ENCODE measurements around the gene TMEM132A. TPM values are rescaled to one million over a fixed set of nuclear protein-coding genes. Genes with fewer than 3 reads are reported as not detected.

TMEM132A gene
- total and polyA plus RNA-seq, 9 of the 15 experiments (the other 6 are each of a cell fraction or from before 2014, with no cell fraction given) = 0.04 to 1.1 (median 0.18) TPM; not detected in 4

GRCh38 chr11:60899046-60899936 lies 25.0 kb upstream of the TMEM132A start:
- peak; percentile 90 for FAIRE-seq
- BruUV-seq (replicated peaks) = no TSS peak
- ATAC-seq = peak; percentile 93
- ChIA-PET POLR2A (interaction anchor here (0.8 to 1.0 kb wide), 3 partner anchors 14 to 72 kb away, joined by 3 to 7 read pairs (median 6); partner anchors contain the start of gene TMEM109), CTCF (ENCODE audit: low intra/inter-chr PET ratio) (interaction anchor here (0.6 to 1.9 kb wide), 4 partner anchors 61 to 124 kb away, joined by 3 to 18 read pairs (median 4); no protein-coding TSS in a partner anchor)
- WGBS (ENCODE audit: insufficient coverage, low coverage, missing lambda C conversion rate) = 55% methylated on average over 12 of the region's 12 CpGs
- Histone ChIP-seq H3K9ac (ENCODE audit: insufficient read depth in 1 of 2, low read depth in 2 of 2, low read length in 2 of 2) (0 out of 4 replicates have a peak overlapping the region, but pooled peaks of 1 of the 2 experiments have one; percentile 32), H3K9me3 (replicated peaks; ENCODE audit: control insufficient read depth, insufficient read depth, low read depth, low read length) (no peaks in the 10 kb centered on the region), H3K36me3 (ENCODE audit: control insufficient read depth, insufficient read depth, low read length) (peaks cover 100% of the 10 kb centered on the region), H3K4me2 (ENCODE audit: insufficient read depth, low read length) (no peak overlapping the region), H3K4me3 (no peak overlapping the region), H3K27ac (ENCODE audit: extremely low read depth, low read depth, low read length) (peak overlapping the region; percentile 35; the same call in 2 of the 3 replicates), H3K4me1 (replicated peaks in 1 of 2; ENCODE audit: control insufficient read depth in 2 of 2, insufficient read depth in 2 of 2, low read length in 2 of 2) (peaks cover 0 to 4% of the 10 kb centered on the region in 2 experiments; a peak in 1 of 5 replicates), H3K27me3 (ENCODE audit: control insufficient read depth in 2 of 2, insufficient read depth in 2 of 2, low read length in 2 of 2) (no peaks in the 10 kb centered on the region), H3K79me2 (ENCODE audit: control insufficient read depth, insufficient read depth, low read length) (peaks cover 22% of the 10 kb centered on the region), H4K20me1 (replicated peaks; ENCODE audit: control insufficient read depth, insufficient read depth, low read length) (peaks cover 16% of the 10 kb centered on the region), H3K9me1 (ENCODE audit: control insufficient read depth, insufficient read depth, low read length) (no peaks in the 10 kb centered on the region), H2AFZ (ENCODE audit: low read depth, low read length) (no peak overlapping the region)
- intact Hi-C loops (cut with micrococcal nuclease) (loop anchor here (1.0 kb wide), 1 partner anchor 68 kb away; no protein-coding TSS in a partner anchor), in situ Hi-C loops (cut with MboI) (loop anchor here (5.0 kb wide), 1 partner anchor 122 kb away; no protein-coding TSS in a partner anchor)
- DNase-seq (ENCODE audit: extremely low read depth in 1 of 4, low spot score in 3 of 4) = peak; percentile 53 to 74 (median 60)
- TF ChIP-seq SMC3 (conservative IDR thresholded peaks at IDR 0.05; ENCODE audit: insufficient read depth, low read depth, low read length) (peak; percentile 69), SMARCC2 (IDR thresholded peaks at IDR 0.05; ENCODE audit: low read depth) (no peak), NBN (IDR thresholded peaks at IDR 0.05; ENCODE audit: low read depth) (no peak), JUN (IDR thresholded peaks at IDR 0.05; ENCODE audit: borderline replicate concordance, low read depth, low read length) (no peak), JUN (CRISPR knock-in tag; IDR thresholded peaks at IDR 0.05; ENCODE audit: borderline replicate concordance) (no peak), E2F5 (CRISPR knock-in tag; IDR thresholded peaks at IDR 0.05) (no peak), ZNF668 (CRISPR knock-in tag; IDR thresholded peaks at IDR 0.05) (no peak), LCOR (CRISPR knock-in tag; IDR thresholded peaks at IDR 0.05) (no peak), MAFK (IDR thresholded peaks at IDR 0.05; ENCODE audit: low read length) (peak; percentile 69), ZC3H11A (IDR thresholded peaks at IDR 0.05; ENCODE audit: low read depth, low read length) (no peak), RB1 (IDR thresholded peaks at IDR 0.05; ENCODE audit: low read depth) (no peak), ZNF583 (CRISPR knock-in tag; IDR thresholded peaks at IDR 0.05) (no peak)
- TF ChIP-seq, protein P1, sequence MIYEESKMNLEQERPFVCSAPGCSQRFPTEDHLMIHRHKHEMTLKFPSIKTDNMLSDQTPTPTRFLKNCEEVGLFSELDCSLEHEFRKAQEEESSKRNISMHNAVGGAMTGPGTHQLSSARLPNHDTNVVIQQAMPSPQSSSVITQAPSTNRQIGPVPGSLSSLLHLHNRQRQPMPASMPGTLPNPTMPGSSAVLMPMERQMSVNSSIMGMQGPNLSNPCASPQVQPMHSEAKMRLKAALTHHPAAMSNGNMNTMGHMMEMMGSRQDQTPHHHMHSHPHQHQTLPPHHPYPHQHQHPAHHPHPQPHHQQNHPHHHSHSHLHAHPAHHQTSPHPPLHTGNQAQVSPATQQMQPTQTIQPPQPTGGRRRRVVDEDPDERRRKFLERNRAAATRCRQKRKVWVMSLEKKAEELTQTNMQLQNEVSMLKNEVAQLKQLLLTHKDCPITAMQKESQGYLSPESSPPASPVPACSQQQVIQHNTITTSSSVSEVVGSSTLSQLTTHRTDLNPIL (CRISPR knock-in tag; IDR thresholded peaks at IDR 0.05) = no peak
- TF ChIP-seq, protein P2, sequence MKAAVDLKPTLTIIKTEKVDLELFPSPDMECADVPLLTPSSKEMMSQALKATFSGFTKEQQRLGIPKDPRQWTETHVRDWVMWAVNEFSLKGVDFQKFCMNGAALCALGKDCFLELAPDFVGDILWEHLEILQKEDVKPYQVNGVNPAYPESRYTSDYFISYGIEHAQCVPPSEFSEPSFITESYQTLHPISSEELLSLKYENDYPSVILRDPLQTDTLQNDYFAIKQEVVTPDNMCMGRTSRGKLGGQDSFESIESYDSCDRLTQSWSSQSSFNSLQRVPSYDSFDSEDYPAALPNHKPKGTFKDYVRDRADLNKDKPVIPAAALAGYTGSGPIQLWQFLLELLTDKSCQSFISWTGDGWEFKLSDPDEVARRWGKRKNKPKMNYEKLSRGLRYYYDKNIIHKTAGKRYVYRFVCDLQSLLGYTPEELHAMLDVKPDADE (conservative IDR thresholded peaks at IDR 0.05; ENCODE audit: control insufficient read depth, low read depth, low read length) = no peak
